Spleen (tissue), 7 donors: Measurements from ENCODE around the gene LMLN.

Experiments used
- POLR2A ChIP-seq, 3 donors: fragments of 450-650 bp; IDR thresholded peaks; one replicate each; pipeline ENCODE4 v1.5.1; 2017; ENCODE audit warnings: antibody characterized with exemption in 3 of 3, mild to moderate bottlenecking in 1 of 3
- POLR2AphosphoS5 ChIP-seq, 3 donors: sonication (generic); formaldehyde crosslinking; IDR thresholded peaks; one replicate each; pipeline ENCODE4 v1.5.1; 2017; ENCODE audit warnings: antibody characterized with exemption in 3 of 3
- TF ChIP-seq, protein P1 (sequence below), 11 experiments: fragments of 200-600 bp in 7 of 11; fragments of 450-650 bp in 4 of 11; sonication (generic) in 4 of 11; IDR thresholded peaks in 8 of 11; conservative IDR thresholded peaks in 3 of 11; 1 replicate in 7 of 11; 2 replicates in 4 of 11; pipeline versions ENCODE4 v1.4.0 to v1.8.0; 2016 to 2021; ENCODE audit warnings: antibody characterized with exemption in 11 of 11, inconsistent platforms in 4 of 11, mild to moderate bottlenecking in 1 of 11
- donor health status: DM: no; HTN: no; CAD: no; lungs with moderate emphysema.
- donor health status: DM: no; HTN: no; CAD: no.
- donor health status: DM: no; HTN: no; CAD: no.

DNA sequence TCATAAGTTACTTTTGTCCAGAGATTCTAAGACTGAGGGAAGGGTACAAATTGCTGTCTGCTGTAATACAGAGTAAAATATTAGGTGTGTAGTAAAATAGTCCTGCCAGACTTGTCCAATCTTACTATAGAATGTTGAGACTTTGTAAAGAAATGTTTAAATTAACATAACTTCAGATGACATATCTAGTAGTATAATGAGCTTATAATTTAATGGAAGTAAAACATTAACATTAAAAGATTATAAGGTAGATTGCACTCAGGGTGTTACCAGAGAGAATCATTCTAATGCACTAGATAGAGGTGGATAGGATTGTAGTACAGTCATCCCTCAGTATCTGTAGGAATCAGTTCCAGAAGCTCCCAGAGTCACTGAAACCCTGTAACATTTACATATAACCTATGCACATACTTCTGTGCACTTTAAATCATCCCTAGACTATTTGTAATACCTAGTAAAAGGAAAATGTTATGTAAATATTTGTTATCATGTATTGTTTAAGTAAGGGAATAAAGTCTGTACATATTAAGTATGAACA, 130.8 kb downstream of the LMLN start:
- no peak for TF ChIP-seq POLR2AphosphoS5 (IDR thresholded peaks at IDR 0.05)
- TF ChIP-seq, protein P1, sequence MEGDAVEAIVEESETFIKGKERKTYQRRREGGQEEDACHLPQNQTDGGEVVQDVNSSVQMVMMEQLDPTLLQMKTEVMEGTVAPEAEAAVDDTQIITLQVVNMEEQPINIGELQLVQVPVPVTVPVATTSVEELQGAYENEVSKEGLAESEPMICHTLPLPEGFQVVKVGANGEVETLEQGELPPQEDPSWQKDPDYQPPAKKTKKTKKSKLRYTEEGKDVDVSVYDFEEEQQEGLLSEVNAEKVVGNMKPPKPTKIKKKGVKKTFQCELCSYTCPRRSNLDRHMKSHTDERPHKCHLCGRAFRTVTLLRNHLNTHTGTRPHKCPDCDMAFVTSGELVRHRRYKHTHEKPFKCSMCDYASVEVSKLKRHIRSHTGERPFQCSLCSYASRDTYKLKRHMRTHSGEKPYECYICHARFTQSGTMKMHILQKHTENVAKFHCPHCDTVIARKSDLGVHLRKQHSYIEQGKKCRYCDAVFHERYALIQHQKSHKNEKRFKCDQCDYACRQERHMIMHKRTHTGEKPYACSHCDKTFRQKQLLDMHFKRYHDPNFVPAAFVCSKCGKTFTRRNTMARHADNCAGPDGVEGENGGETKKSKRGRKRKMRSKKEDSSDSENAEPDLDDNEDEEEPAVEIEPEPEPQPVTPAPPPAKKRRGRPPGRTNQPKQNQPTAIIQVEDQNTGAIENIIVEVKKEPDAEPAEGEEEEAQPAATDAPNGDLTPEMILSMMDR (IDR thresholded peaks at IDR 0.05 in 8 of 11, conservative IDR thresholded peaks at IDR 0.05 in 3 of 11), result no peak
- no peak for TF ChIP-seq POLR2A (IDR thresholded peaks at IDR 0.05)
